ENCODE results near the gene APBB1IP. TPM values are rescaled to one million over a fixed set of nuclear protein-coding genes. Genes with fewer than 3 reads are reported as not detected.
"Not testable (repeated sequence)": the region's sequence is repeated elsewhere in the genome, so short reads cannot be mapped to it uniquely, and the experiment has no call there.

Gene APBB1IP
- total RNA-seq, 3 donors from 2014 or later (not counting 1 experiment from before 2014, with no cell fraction given), result 92.5 to 119 (median 100) TPM

- H3K27me3 Mint-ChIP-seq (ENCODE audit: low read depth in 2 of 2), result no peaks in the 10 kb centered on the region
- ATAC-seq (no peak), DNase-seq (no peak)
- H3K27ac ChIP-seq (ENCODE audit: low read length), result no peak overlapping the region
- WGBS (ENCODE audit: insufficient coverage), result no CpG with 5 or more reads among the region's 3 CpGs
- H3K4me3 Mint-ChIP-seq, result no peak overlapping the region
- peaks cover 8% of the 10 kb centered on the region for H3K36me3 Mint-ChIP-seq
- peaks cover 37% of the 10 kb centered on the region for H3K36me3 ChIP-seq (ENCODE audit: control insufficient read depth, insufficient read depth, low read length)
- H3K9me3 ChIP-seq (ENCODE audit: control insufficient read depth, insufficient read depth, low read length), result no peaks in the 10 kb centered on the region
- peaks cover 39 to 40% of the 10 kb centered on the region in 2 donors for H3K4me1 Mint-ChIP-seq
- no peaks in the 10 kb centered on the region for H3K9me3 Mint-ChIP-seq
- intact Hi-C loops (cut with micrococcal nuclease), result no loop called here
- no peak for TF ChIP-seq CTCF (IDR thresholded peaks at IDR 0.05)
- peak overlapping the region in 1 of 2 donors; percentile 43 for H3K27ac Mint-ChIP-seq
- H3K4me1 ChIP-seq (ENCODE audit: control insufficient read depth, insufficient read depth, low read length), result peaks cover 22% of the 10 kb centered on the region
- H3K4me3 ChIP-seq (ENCODE audit: low read length), result no peak overlapping the region
- no peaks in the 10 kb centered on the region for H3K27me3 ChIP-seq (ENCODE audit: control insufficient read depth, insufficient read depth, low read length)
These were observed 53.1 kb downstream of the APBB1IP start for GRCh38 chr10:26491276-26491675.

GRCh38 chr10:26491934-26492333, 53.8 kb downstream of the APBB1IP start:
- Histone ChIP-seq H3K36me3 (ENCODE audit: control insufficient read depth, insufficient read depth, low read length) (peaks cover 42% of the 10 kb centered on the region), H3K27me3 (ENCODE audit: control insufficient read depth, insufficient read depth, low read length) (no peaks in the 10 kb centered on the region), H3K4me3 (ENCODE audit: low read length) (no peak overlapping the region), H3K4me1 (ENCODE audit: control insufficient read depth, insufficient read depth, low read length) (peaks cover 16% of the 10 kb centered on the region), H3K9me3 (ENCODE audit: control insufficient read depth, insufficient read depth, low read length) (no peaks in the 10 kb centered on the region), H3K27ac (ENCODE audit: low read length) (no peak overlapping the region)
- no peak for TF ChIP-seq CTCF (IDR thresholded peaks at IDR 0.05)
- Mint-ChIP-seq H3K36me3 (peaks cover 8% of the 10 kb centered on the region), H3K27me3 (ENCODE audit: low read depth in 2 of 2) (no peaks in the 10 kb centered on the region), H3K27ac (peak overlapping the region; percentile 73 to 74), H3K4me3 (no peak overlapping the region), H3K9me3 (no peaks in the 10 kb centered on the region), H3K4me1 (peaks cover 33% of the 10 kb centered on the region in 2 donors)
- DNase-seq, result no peak
- intact Hi-C loops (cut with micrococcal nuclease), result no loop called here
- no peak for ATAC-seq
- WGBS (ENCODE audit: insufficient coverage), result 93% methylated on average over 3 of the region's 3 CpGs

- H3K27me3 Mint-ChIP-seq (ENCODE audit: low read depth in 2 of 2); ATAC-seq; DNase-seq; intact Hi-C loops (cut with micrococcal nuclease); H3K27me3 ChIP-seq (ENCODE audit: control insufficient read depth, insufficient read depth, low read length); H3K9me3 Mint-ChIP-seq; H3K4me3 Mint-ChIP-seq; H3K9me3 ChIP-seq (ENCODE audit: control insufficient read depth, insufficient read depth, low read length); H3K27ac ChIP-seq (ENCODE audit: low read length); H3K36me3 Mint-ChIP-seq; H3K4me3 ChIP-seq (ENCODE audit: low read length): not testable (repeated sequence)
- peaks cover 11% of the 10 kb centered on the region for H3K4me1 ChIP-seq (ENCODE audit: control insufficient read depth, insufficient read depth, low read length)
- H3K36me3 ChIP-seq (ENCODE audit: control insufficient read depth, insufficient read depth, low read length), result peaks cover 49% of the 10 kb centered on the region
- Mint-ChIP-seq H3K27ac (peak overlapping the region; percentile 73 to 83), H3K4me1 (peaks cover 25% of the 10 kb centered on the region in 2 donors)
- WGBS (ENCODE audit: insufficient coverage), result 100% methylated on average over 5 of the region's 9 CpGs
These were observed 54.6 kb downstream of the APBB1IP start for GRCh38 chr10:26492725-26493124.

- Mint-ChIP-seq H3K4me3 (no peak overlapping the region), H3K9me3 (no peaks in the 10 kb centered on the region), H3K27ac (peak overlapping the region; percentile 64 to 83), H3K36me3 (peaks cover 8% of the 10 kb centered on the region), H3K4me1 (peaks cover 16 to 17% of the 10 kb centered on the region in 2 donors), H3K27me3 (ENCODE audit: low read depth in 2 of 2) (no peaks in the 10 kb centered on the region)
- peaks cover 56% of the 10 kb centered on the region for H3K36me3 ChIP-seq (ENCODE audit: control insufficient read depth, insufficient read depth, low read length)
- H3K9me3 ChIP-seq (ENCODE audit: control insufficient read depth, insufficient read depth, low read length), result no peaks in the 10 kb centered on the region
- ATAC-seq (no peak), DNase-seq (no peak)
- WGBS (ENCODE audit: insufficient coverage), result 83% methylated on average over 1 of the region's 2 CpGs
- H3K4me3 ChIP-seq (ENCODE audit: low read length), result no peak overlapping the region
- TF ChIP-seq CTCF (IDR thresholded peaks at IDR 0.05), result no peak
- no peaks in the 10 kb centered on the region for H3K27me3 ChIP-seq (ENCODE audit: control insufficient read depth, insufficient read depth, low read length)
- no peak overlapping the region for H3K27ac ChIP-seq (ENCODE audit: low read length)
- intact Hi-C loops (cut with micrococcal nuclease), result no loop called here
- H3K4me1 ChIP-seq (ENCODE audit: control insufficient read depth, insufficient read depth, low read length), result peaks cover 2% of the 10 kb centered on the region
These were observed 55.9 kb downstream of the APBB1IP start for GRCh38 chr10:26494018-26494417.

Measured in natural killer cell (primary cell).